Upper lobe of left lung (tissue), 6 donors: Measurements from ENCODE around the gene NTSR1. TPM values are rescaled to one million over a fixed set of nuclear protein-coding genes. Genes with fewer than 3 reads are reported as not detected.

ENCODE experiments used
- ATAC-seq, 2 donors: fragments of 200-7000 bp; cut with Tn5 transposase; one replicate each; pipeline ENCODE4 v1.9.1; 2022; ENCODE audit warnings: mild to moderate bottlenecking in 2 of 2, moderate library complexity in 2 of 2; ENCODE audit not compliant: low FRiP score in 2 of 2
- DNase-seq, 2 donors: peaks; one replicate each; pipeline ENCODE4 v3.0.0-alpha.2; 2019 to 2020
- H3K27ac ChIP-seq, 4 donors: fragments of 200-600 bp; sonication (generic); one replicate each; pipeline ENCODE4 v1.5.1; 2016 to 2019
- H3K27me3 ChIP-seq, 4 donors: fragments of 200-600 bp; sonication (generic); one replicate each; pipeline ENCODE4 v1.5.1; 2017 to 2019
- H3K36me3 ChIP-seq, 4 donors: fragments of 200-600 bp; sonication (generic); one replicate each; pipeline ENCODE4 v1.5.1; 2016 to 2019
- H3K4me1 ChIP-seq, 4 donors: fragments of 200-600 bp; sonication (generic); one replicate each; pipeline ENCODE4 v1.5.1; 2018 to 2019
- H3K4me3 ChIP-seq, 4 donors: fragments of 200-600 bp; sonication (generic); one replicate each; pipeline ENCODE4 v1.5.1; 2017 to 2019; ENCODE audit warnings: mild to moderate bottlenecking in 2 of 4, moderate library complexity in 1 of 4
- H3K9me3 ChIP-seq, 4 donors: fragments of 200-600 bp; sonication (generic); one replicate each; pipeline ENCODE4 v1.5.1; 2018 to 2019
- EP300 ChIP-seq, 4 donors: sonication (generic); formaldehyde crosslinking; IDR thresholded peaks; one replicate each; pipeline ENCODE4 v1.5.1; 2017; ENCODE audit warnings: antibody characterized with exemption in 4 of 4, control low read depth in 2 of 4
- POLR2A ChIP-seq, 4 donors: fragments of 450-650 bp; IDR thresholded peaks; one replicate each; pipeline ENCODE4 v1.5.1; 2016 to 2017; ENCODE audit warnings: antibody characterized with exemption in 4 of 4, mild to moderate bottlenecking in 2 of 4
- POLR2AphosphoS5 ChIP-seq, 2 donors: sonication (generic); formaldehyde crosslinking; IDR thresholded peaks; one replicate each; pipeline ENCODE4 v1.5.1; 2017; ENCODE audit warnings: antibody characterized with exemption in 2 of 2
- WGBS, 2 donors: methylation state at CpG; one replicate each; pipeline ENCODE4 v1.1.5; 2017 to 2018; 5-methylcytosine and 5-hydroxymethylcytosine counted together
- total RNA-seq, 6 donors: library from RNA; depleted of rRNA in 4 of 6; stranded (reverse); fragments of >200 nt in 4 of 6; gene quantifications; one replicate each; pipeline versions ENCODE4 v1.1.0 to v1.2.1, GENCODE V29; 2016 to 2021
- TF ChIP-seq, protein P1 (sequence below), 6 experiments: fragments of 450-650 bp in 4 of 6; fragments of 200-600 bp in 2 of 6; sonication (generic) in 2 of 6; IDR thresholded peaks; one replicate each; pipeline ENCODE4 v1.5.1; 2016 to 2019; ENCODE audit warnings: antibody characterized with exemption in 6 of 6
- donor health status: DM: no; HTN: no; CAD: no; lungs with moderate emphysema.
- donor health status: DM: no; HTN: yes; CAD: no; lungs with severe emphysema.

NTSR1 gene
- total RNA-seq, 6 donors from 2014 or later: 0.20 to 1.4 (median 0.26) TPM; not detected in 1

DNA sequence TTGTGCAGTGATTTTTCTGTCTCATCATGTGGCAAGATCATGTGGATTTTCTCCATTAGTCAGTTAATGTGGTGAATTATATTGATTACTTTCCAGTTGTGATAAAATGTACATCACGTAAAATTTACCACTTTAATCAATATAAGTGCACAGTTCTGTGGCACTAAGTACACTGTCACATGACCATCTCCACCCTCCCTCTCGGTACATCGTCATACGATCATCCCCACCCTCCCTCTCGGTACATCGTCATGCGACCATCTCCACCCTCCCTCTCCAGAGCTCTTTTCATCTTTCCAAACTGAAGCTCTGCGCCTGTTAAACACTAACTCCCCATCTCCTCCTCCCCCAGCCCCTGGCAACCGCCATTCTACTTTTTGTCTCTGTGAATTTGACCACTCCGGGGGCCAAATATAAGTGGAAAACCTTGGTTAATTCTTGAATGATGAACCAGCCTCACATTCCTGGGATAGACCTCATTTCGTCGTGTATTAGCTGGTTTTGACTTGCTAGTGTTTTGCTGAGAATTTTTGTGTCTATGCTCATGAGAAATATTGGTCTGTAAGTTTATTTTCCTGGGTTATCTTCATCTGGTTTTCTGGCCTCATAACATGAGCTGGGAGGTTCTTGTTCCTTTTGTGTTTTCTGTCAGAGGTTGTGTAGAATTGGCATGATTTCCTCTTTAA is 10.8 kb downstream of the NTSR1 start:
- no peak overlapping the region for H3K4me3 ChIP-seq
- DNase-seq (no peak), ATAC-seq (no peak)
- peaks cover 0 to 4% (median 0%) of the 10 kb centered on the region in 4 donors for H3K4me1 ChIP-seq
- H3K27ac ChIP-seq: no peak overlapping the region
- no peaks in the 10 kb centered on the region for H3K36me3 ChIP-seq
- 81 to 82% methylated on average over 12 of the region's 12 CpGs for WGBS, 2 donors
- TF ChIP-seq POLR2AphosphoS5 (IDR thresholded peaks at IDR 0.05) (no peak), POLR2A (IDR thresholded peaks at IDR 0.05) (no peak), EP300 (IDR thresholded peaks at IDR 0.05) (no peak)
- TF ChIP-seq, protein P1, sequence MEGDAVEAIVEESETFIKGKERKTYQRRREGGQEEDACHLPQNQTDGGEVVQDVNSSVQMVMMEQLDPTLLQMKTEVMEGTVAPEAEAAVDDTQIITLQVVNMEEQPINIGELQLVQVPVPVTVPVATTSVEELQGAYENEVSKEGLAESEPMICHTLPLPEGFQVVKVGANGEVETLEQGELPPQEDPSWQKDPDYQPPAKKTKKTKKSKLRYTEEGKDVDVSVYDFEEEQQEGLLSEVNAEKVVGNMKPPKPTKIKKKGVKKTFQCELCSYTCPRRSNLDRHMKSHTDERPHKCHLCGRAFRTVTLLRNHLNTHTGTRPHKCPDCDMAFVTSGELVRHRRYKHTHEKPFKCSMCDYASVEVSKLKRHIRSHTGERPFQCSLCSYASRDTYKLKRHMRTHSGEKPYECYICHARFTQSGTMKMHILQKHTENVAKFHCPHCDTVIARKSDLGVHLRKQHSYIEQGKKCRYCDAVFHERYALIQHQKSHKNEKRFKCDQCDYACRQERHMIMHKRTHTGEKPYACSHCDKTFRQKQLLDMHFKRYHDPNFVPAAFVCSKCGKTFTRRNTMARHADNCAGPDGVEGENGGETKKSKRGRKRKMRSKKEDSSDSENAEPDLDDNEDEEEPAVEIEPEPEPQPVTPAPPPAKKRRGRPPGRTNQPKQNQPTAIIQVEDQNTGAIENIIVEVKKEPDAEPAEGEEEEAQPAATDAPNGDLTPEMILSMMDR (IDR thresholded peaks at IDR 0.05): no peak
- H3K27me3 ChIP-seq: no peaks in the 10 kb centered on the region
- peaks cover 0 to 17% (median 9%) of the 10 kb centered on the region in 4 donors for H3K9me3 ChIP-seq

DNA sequence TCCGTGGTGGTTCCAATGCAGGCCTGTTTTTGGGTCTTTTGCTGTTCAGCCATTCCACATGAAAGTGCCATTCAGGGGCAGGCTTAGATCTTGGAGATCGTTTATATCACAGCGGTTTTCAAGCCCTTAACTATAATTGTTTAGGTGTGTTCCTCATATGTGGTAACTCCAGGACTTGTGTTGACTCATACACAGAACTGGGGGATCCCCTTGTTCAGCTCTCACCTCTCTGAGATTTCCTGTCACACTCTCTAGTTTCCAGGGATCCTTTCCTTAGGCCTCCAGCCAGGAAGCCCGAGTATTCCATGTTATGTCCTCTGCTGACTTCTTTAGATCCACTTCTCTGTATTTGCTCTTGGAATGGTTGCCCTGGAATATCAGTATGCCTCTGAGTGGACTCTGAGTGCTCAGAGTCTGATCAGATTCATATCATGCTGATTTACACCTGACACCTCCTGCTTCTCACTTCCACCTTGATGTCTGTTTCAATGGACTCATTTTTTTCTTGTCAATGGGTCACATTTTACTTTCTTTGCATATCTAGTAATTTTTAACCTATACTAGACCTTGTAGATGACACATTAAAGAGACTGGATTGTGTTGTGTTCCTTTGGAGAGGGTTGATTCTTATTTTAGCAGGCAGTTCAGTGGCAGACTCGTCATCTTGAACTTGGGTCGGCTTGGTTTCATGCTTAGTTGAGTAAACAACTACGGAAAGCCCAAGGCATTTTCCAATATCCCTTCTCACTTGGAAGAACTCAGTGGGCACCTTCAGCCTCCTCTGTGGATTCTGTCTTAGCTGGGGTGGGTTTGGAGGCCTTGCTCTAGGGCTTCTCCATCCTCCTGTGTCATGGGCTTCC is 13.1 kb downstream of the NTSR1 start:
- DNase-seq (no peak), ATAC-seq (no peak)
- Histone ChIP-seq H3K27ac (no peak overlapping the region), H3K4me3 (no peak overlapping the region), H3K27me3 (peaks cover 0 to 6% (median 0%) of the 10 kb centered on the region in 4 donors), H3K9me3 (peaks cover 0 to 13% (median 9%) of the 10 kb centered on the region in 4 donors), H3K4me1 (peaks cover 0 to 4% (median 0%) of the 10 kb centered on the region in 4 donors), H3K36me3 (no peaks in the 10 kb centered on the region)
- 76 to 86% methylated on average over 7 of the region's 7 CpGs for WGBS, 2 donors
- TF ChIP-seq EP300 (IDR thresholded peaks at IDR 0.05) (no peak), POLR2A (IDR thresholded peaks at IDR 0.05) (no peak), POLR2AphosphoS5 (IDR thresholded peaks at IDR 0.05) (no peak)
- TF ChIP-seq, protein P1 (IDR thresholded peaks at IDR 0.05): no peak

DNA sequence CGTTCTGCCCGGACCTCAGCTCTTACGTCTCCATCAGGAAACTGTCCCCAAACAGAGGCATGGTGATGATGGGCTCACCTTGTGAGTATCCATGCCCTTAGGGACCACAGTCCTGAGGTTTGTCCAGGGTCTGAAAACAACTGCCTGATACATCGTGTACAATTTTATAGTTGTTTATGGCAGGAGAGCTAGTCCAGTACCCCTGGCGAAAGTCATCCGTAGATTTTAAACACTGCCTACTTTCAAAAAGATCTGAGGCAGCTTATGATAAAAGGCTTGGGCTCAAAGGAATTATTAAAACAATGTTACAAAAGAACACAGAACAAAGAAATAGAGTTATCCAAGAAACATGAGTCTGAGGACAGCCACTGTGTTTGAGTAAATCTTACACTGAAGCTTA is 14.0 kb downstream of the NTSR1 start:
- DNase-seq: no peak
- 90 to 91% methylated on average over 6 of the region's 6 CpGs for WGBS, 2 donors

DNA sequence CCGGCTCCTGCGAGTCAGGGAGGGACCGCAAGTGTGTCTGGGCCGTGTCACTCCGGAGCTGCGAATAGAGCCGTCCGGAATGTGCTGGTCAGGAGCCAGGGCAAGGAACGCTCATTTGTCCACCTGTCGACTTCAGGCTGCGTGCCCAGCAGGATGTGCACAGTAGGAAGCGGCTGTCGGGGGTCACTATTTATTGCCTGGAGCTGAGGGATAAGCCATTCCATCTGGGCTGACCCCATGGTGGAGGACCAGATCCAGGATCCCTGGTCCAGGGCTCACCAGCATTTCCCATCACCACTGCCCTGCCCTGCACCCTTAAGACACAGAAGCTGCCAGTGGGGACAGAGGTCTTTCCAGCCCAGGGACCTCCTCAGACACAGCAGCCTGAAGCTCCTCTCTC is 14.7 kb downstream of the NTSR1 start:
- ATAC-seq (no peak), DNase-seq (peak in 1 of 2 donors; percentile 19)
- no peak overlapping the region for H3K4me3 ChIP-seq
- H3K27me3 ChIP-seq: peaks cover 0 to 6% (median 0%) of the 10 kb centered on the region in 4 donors
- 32 to 45% methylated on average over 5 to 12 of the region's 13 CpGs for WGBS, 2 donors
- H3K27ac ChIP-seq: no peak overlapping the region
- peaks cover 0 to 13% (median 9%) of the 10 kb centered on the region in 4 donors for H3K9me3 ChIP-seq
- TF ChIP-seq POLR2AphosphoS5 (IDR thresholded peaks at IDR 0.05): no peak
- no peak for TF ChIP-seq POLR2A (IDR thresholded peaks at IDR 0.05)
- TF ChIP-seq, protein P1 (IDR thresholded peaks at IDR 0.05): no peak
- TF ChIP-seq EP300 (IDR thresholded peaks at IDR 0.05): no peak
- H3K36me3 ChIP-seq: no peaks in the 10 kb centered on the region
- H3K4me1 ChIP-seq: peaks cover 0 to 4% (median 0%) of the 10 kb centered on the region in 4 donors

More for the DNA sequence above, 14.0 kb downstream of the NTSR1 start:
- Histone ChIP-seq H3K4me3 (no peak overlapping the region), H3K9me3 (peaks cover 0 to 13% (median 9%) of the 10 kb centered on the region in 4 donors), H3K27ac (no peak overlapping the region), H3K27me3 (peaks cover 0 to 6% (median 0%) of the 10 kb centered on the region in 4 donors), H3K36me3 (no peaks in the 10 kb centered on the region), H3K4me1 (peaks cover 0 to 4% (median 0%) of the 10 kb centered on the region in 4 donors)
- no peak for TF ChIP-seq EP300 (IDR thresholded peaks at IDR 0.05)
- no peak for TF ChIP-seq POLR2AphosphoS5 (IDR thresholded peaks at IDR 0.05)
- TF ChIP-seq POLR2A (IDR thresholded peaks at IDR 0.05): no peak
- TF ChIP-seq, protein P1 (IDR thresholded peaks at IDR 0.05): no peak
- no peak for ATAC-seq
